GM13976 (cell line): ENCODE measurements around the gene CARD18.

Experiments
- DNase-seq: peaks from one replicate; pipeline ENCODE4 v3.0.0; 2012; ENCODE audit warnings: low spot score
- CTCF ChIP-seq: IDR thresholded peaks from 2 replicates; pipeline ENCODE4 v1.5.1; 2012; ENCODE audit warnings: borderline replicate concordance, mild to moderate bottlenecking; ENCODE audit not compliant: insufficient read depth; ENCODE audit errors: extremely low read depth, missing control alignments, control extremely low read depth
- in situ Hi-C: fragments of 300-500 bp; cut with MboI; formaldehyde crosslinking; loops from one replicate; pipeline ENCODE4 v1.12.0; 2022; ENCODE audit warnings: low sequenced_read_pairs, mixed read lengths, inconsistent platforms; ENCODE audit not compliant: unreplicated experiment

Gene CARD18

GRCh38 chr11:105155679-105156078, 16.1 kb upstream of the CARD18 start:
- in situ Hi-C loops, result no loop called here
- no peak for DNase-seq
- no peak for TF ChIP-seq CTCF

GRCh38 chr11:105153392-105153791, 13.8 kb upstream of the CARD18 start:
- in situ Hi-C loops, result no loop called here
- no peak for TF ChIP-seq CTCF
- no peak for DNase-seq

GRCh38 chr11:105152560-105152959, 13.0 kb upstream of the CARD18 start:
- in situ Hi-C loops, result no loop called here

GRCh38 chr11:105152021-105152512, 12.5 kb upstream of the CARD18 start:
- DNase-seq, result no peak
- TF ChIP-seq CTCF, result no peak
- in situ Hi-C loops, result no loop called here

More at GRCh38 chr11:105152560-105152959, 13.0 kb upstream of the CARD18 start:
- no peak for TF ChIP-seq CTCF
- no peak for DNase-seq

- TF ChIP-seq CTCF, result no peak
- no peak for DNase-seq
- in situ Hi-C loops, result no loop called here
Observed at GRCh38 chr11:105149477-105149876, 9.9 kb upstream of the CARD18 start.

GRCh38 chr11:105148241-105148640, 8.7 kb upstream of the CARD18 start:
- no peak for DNase-seq
- in situ Hi-C loops, result no loop called here
- TF ChIP-seq CTCF, result no peak

GRCh38 chr11:105144887-105145286, 5.3 kb upstream of the CARD18 start:
- DNase-seq, result no peak
- no peak for TF ChIP-seq CTCF
- in situ Hi-C loops, result no loop called here
